ENCODE results near the gene GNA15.

The GNA15 gene

DNA sequence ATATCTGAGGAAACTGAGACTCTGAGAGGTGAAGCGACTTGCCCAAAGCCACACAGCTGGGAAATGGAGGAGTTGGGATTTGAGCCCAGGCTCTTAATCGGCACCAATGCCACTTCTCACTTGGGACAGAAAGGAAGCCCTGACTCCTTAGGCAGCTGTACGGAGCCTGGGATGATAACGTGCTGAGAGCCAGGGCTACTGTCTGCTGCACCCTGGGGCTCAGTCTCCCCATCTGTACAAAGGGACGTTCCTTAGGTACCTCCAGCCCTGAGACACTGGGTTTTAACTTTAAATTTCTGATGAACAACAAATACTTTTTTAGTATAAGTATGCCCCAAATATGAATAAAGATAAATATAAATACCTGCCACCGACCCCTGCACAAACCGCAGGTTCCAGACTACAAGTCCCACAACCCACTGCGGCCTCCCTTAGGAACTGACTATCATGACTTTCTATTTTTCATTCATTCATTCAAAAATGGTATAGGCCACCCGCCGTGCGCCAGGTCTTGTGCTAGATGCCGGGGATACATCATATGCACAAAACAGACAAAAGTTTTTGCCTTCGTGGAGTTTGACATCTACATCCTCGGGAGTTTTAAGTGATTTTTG is 49.1 kb downstream of the GNA15 start:
- Histone ChIP-seq H3K27me3 (replicated peaks; ENCODE audit: insufficient read depth, low read length) (peaks cover 19% of the 10 kb centered on the region), H4K20me1 (ENCODE audit: insufficient read depth, low read length) (no peaks in the 10 kb centered on the region; the same call in 1 of the 2 replicates), H3K9me3 (replicated peaks; ENCODE audit: insufficient read depth, low read length) (no peaks in the 10 kb centered on the region), H3K36me3 (replicated peaks; ENCODE audit: insufficient read depth, low read length) (no peaks in the 10 kb centered on the region), H2AFZ (ENCODE audit: low read length) (peak overlapping the region; percentile 96), H3K4me1 (ENCODE audit: low read length) (peaks cover 9% of the 10 kb centered on the region), H3K79me2 (ENCODE audit: low read length) (peaks cover 42% of the 10 kb centered on the region), H3K9ac (ENCODE audit: low read length) (peak overlapping the region; percentile 39; the same call in 1 of the 2 replicates), H3K4me3 (ENCODE audit: low read length) (peak overlapping the region; percentile 62), H3K9me2 (replicated peaks; ENCODE audit: insufficient read depth, low read length) (no peaks in the 10 kb centered on the region), H3K27ac (ENCODE audit: low read length) (peak overlapping the region; percentile 35; the same call in 1 of the 2 replicates), H3F3A (ENCODE audit: insufficient read depth, low read length) (no peaks in the 10 kb centered on the region), H3K4me2 (ENCODE audit: low read depth, low read length) (peak overlapping the region; percentile 83)
- DNase-seq = no peak
- TF ChIP-seq EZH2phosphoT487 (IDR thresholded peaks at IDR 0.05; ENCODE audit: low read length) = no peak
- no peak for TF ChIP-seq EZH2 (optimal IDR thresholded peaks at IDR 0.05; ENCODE audit: low read depth, low read length)
- TF ChIP-seq, protein P1, sequence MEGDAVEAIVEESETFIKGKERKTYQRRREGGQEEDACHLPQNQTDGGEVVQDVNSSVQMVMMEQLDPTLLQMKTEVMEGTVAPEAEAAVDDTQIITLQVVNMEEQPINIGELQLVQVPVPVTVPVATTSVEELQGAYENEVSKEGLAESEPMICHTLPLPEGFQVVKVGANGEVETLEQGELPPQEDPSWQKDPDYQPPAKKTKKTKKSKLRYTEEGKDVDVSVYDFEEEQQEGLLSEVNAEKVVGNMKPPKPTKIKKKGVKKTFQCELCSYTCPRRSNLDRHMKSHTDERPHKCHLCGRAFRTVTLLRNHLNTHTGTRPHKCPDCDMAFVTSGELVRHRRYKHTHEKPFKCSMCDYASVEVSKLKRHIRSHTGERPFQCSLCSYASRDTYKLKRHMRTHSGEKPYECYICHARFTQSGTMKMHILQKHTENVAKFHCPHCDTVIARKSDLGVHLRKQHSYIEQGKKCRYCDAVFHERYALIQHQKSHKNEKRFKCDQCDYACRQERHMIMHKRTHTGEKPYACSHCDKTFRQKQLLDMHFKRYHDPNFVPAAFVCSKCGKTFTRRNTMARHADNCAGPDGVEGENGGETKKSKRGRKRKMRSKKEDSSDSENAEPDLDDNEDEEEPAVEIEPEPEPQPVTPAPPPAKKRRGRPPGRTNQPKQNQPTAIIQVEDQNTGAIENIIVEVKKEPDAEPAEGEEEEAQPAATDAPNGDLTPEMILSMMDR (IDR thresholded peaks at IDR 0.05; ENCODE audit: low read length) = no peak

- DNase-seq = peak; percentile 96
- H3K36me3 ChIP-seq (replicated peaks; ENCODE audit: insufficient read depth, low read length) = no peaks in the 10 kb centered on the region
- H3K27me3 ChIP-seq (replicated peaks; ENCODE audit: insufficient read depth, low read length) = peaks cover 13% of the 10 kb centered on the region
- peaks cover under 1% of the 10 kb centered on the region; the same call in 1 of the 2 replicates for H4K20me1 ChIP-seq (ENCODE audit: insufficient read depth, low read length)
- peaks cover 48% of the 10 kb centered on the region for H3K79me2 ChIP-seq (ENCODE audit: low read length)
- peaks cover 9% of the 10 kb centered on the region for H3K4me1 ChIP-seq (ENCODE audit: low read length)
- peak within 1 kb of the TSS; percentile 96 for H2AFZ ChIP-seq (ENCODE audit: low read length)
- peak within 1 kb of the TSS; percentile 83 for H3K4me2 ChIP-seq (ENCODE audit: low read depth, low read length)
- peak within 1 kb of the TSS; percentile 97 for H3K4me3 ChIP-seq (ENCODE audit: low read length)
- TF ChIP-seq EZH2 (optimal IDR thresholded peaks at IDR 0.05; ENCODE audit: low read depth, low read length) (no peak), EZH2phosphoT487 (IDR thresholded peaks at IDR 0.05; ENCODE audit: low read length) (no peak)
- TF ChIP-seq, protein P1 (IDR thresholded peaks at IDR 0.05; ENCODE audit: low read length) = no peak
- H3K9ac ChIP-seq (ENCODE audit: low read length) = peak within 1 kb of the TSS; percentile 90
- H3K9me3 ChIP-seq (replicated peaks; ENCODE audit: insufficient read depth, low read length) = no peaks in the 10 kb centered on the region
- no peaks in the 10 kb centered on the region for H3K9me2 ChIP-seq (replicated peaks; ENCODE audit: insufficient read depth, low read length)
- no peaks in the 10 kb centered on the region for H3F3A ChIP-seq (ENCODE audit: insufficient read depth, low read length)
- peak within 1 kb of the TSS; percentile 35; the same call in 1 of the 2 replicates for H3K27ac ChIP-seq (ENCODE audit: low read length)
These were observed 49.8 kb downstream of the GNA15 start, which contains the start of gene NCLN for GRCh38 chr19:3185461-3186159. TSS of gene NCLN (plus strand) at chr19:3185930. CDS start at chr19:3186031, 101 bp downstream.

- TF ChIP-seq EZH2 (optimal IDR thresholded peaks at IDR 0.05; ENCODE audit: low read depth, low read length) (no peak), EZH2phosphoT487 (IDR thresholded peaks at IDR 0.05; ENCODE audit: low read length) (no peak)
- TF ChIP-seq, protein P1 (IDR thresholded peaks at IDR 0.05; ENCODE audit: low read length) = no peak
- H3K79me2 ChIP-seq (ENCODE audit: low read length) = peaks cover 54% of the 10 kb centered on the region
These were observed 50.4 kb downstream of the GNA15 start for GRCh38 chr19:3186160-3186688.

More at GRCh38 chr19:3186160-3186688, 50.4 kb downstream of the GNA15 start:
- H3K4me3 ChIP-seq (ENCODE audit: low read length) = peak overlapping the region; percentile 97
- H3K27ac ChIP-seq (ENCODE audit: low read length) = no peak overlapping the region
- DNase-seq = no peak
- H3F3A ChIP-seq (ENCODE audit: insufficient read depth, low read length) = no peaks in the 10 kb centered on the region
- peak overlapping the region; percentile 76 for H3K4me2 ChIP-seq (ENCODE audit: low read depth, low read length)
- peaks cover 6% of the 10 kb centered on the region; the same call in 1 of the 2 replicates for H4K20me1 ChIP-seq (ENCODE audit: insufficient read depth, low read length)
- no peaks in the 10 kb centered on the region for H3K9me3 ChIP-seq (replicated peaks; ENCODE audit: insufficient read depth, low read length)
- no peaks in the 10 kb centered on the region for H3K36me3 ChIP-seq (replicated peaks; ENCODE audit: insufficient read depth, low read length)
- H3K27me3 ChIP-seq (replicated peaks; ENCODE audit: insufficient read depth, low read length) = peaks cover 7% of the 10 kb centered on the region
- H3K4me1 ChIP-seq (ENCODE audit: low read length) = peaks cover 9% of the 10 kb centered on the region
- no peaks in the 10 kb centered on the region for H3K9me2 ChIP-seq (replicated peaks; ENCODE audit: insufficient read depth, low read length)
- H2AFZ ChIP-seq (ENCODE audit: low read length) = peak overlapping the region; percentile 82
- peak overlapping the region; percentile 90 for H3K9ac ChIP-seq (ENCODE audit: low read length)
